ENCODE measurements around the gene MRPS27.

MRPS27 gene

DNA sequence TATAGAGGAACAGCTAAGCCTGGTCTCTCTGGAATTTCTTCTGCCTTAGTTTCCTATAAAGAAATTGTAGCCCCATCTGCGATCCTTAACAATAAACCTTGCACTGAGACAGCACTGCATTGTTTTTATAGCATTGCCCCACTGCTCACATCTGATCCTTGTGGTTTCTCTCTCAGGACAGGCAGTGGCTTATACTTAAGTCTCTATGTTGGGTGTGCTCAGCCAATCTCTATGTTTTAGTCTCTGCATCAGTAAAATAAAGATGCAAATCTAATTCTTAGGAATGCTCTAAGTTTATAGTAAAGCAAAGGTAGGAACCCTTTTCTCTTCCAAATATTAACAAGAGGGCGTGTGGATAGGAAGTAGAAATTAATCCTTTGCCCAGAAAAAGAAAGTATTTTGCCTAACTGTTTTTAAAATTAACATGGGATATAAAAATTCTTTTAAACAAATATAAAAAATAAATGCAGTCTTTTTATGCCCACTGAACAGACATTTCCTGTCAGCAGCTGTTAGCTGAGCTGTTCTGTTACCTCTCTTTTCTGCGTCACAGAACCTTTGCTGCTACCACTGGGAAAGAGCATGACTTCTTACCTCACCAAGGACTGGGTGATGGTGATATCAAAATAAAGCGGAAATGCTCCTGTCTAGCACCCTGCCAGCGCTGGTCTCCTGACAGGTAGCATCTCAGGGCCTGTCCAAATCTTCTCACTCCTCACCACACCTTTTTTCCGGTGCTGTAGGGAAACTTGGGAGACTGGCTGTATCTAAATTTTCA lies 29.5 kb downstream of the MRPS27 start:
- Mint-ChIP-seq H3K27me3 (no peaks in the 10 kb centered on the region), H3K9me3 (no peaks in the 10 kb centered on the region), H3K36me3 (ENCODE audit: low read depth) (peaks cover 52% of the 10 kb centered on the region), H3K27ac (no peak overlapping the region), H3K4me3 (no peak overlapping the region), H3K4me1 (peaks cover 6% of the 10 kb centered on the region)
- DNase-seq (no peak), ATAC-seq (no peak)

DNA sequence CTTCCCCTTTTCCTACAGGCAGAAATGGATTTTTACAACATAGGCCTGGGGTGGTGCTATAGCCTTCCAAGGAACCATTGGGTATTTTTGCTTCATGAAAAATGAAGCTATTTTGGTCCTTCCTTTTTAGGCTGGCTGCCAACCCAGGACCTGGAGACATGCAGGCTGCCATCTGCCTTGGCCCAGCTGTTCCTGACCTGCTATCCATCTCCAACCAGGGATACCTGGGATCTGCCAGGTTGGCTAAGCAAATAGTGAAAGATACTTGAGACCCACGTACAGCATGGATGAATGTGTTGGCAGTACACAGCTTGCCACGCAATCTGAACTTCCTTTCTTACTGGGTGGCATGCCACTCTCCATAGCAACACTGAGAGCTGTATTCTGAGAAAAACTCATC lies 31.1 kb downstream of the MRPS27 start:
- DNase-seq (no peak), ATAC-seq (no peak)
- Mint-ChIP-seq H3K4me3 (no peak overlapping the region), H3K27ac (no peak overlapping the region), H3K27me3 (no peaks in the 10 kb centered on the region), H3K9me3 (no peaks in the 10 kb centered on the region), H3K36me3 (ENCODE audit: low read depth) (peaks cover 48% of the 10 kb centered on the region), H3K4me1 (no peaks in the 10 kb centered on the region)

- Mint-ChIP-seq H3K27me3 (no peaks in the 10 kb centered on the region), H3K36me3 (ENCODE audit: low read depth) (peaks cover 48% of the 10 kb centered on the region), H3K4me3 (no peak overlapping the region), H3K9me3 (no peaks in the 10 kb centered on the region), H3K27ac (no peak overlapping the region), H3K4me1 (peaks cover 1% of the 10 kb centered on the region)
- DNase-seq (no peak), ATAC-seq (no peak)
Measured at GRCh38 chr5:72286798-72287197, 33.2 kb downstream of the MRPS27 start.

DNA sequence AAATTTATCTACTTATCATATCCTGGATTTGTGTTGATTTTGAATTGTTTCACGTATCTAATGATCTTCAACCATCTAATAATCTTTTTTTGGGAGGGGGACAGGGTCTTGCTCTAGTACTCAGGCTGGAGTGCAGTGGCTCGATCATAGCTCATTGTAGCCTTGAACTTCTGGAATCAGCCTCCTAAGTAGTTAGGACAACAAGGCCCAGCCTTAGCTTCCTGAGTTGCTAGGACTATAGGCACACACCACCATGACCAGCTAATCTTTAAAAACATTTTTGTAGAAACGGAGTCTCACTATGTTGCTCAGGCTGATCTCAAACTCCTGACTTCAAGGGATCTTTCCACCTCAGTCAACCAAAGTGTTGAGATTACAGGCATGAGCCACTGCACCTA lies 34.6 kb downstream of the MRPS27 start:
- H3K27me3 Mint-ChIP-seq: no peaks in the 10 kb centered on the region
- peaks cover 53% of the 10 kb centered on the region for H3K36me3 Mint-ChIP-seq (ENCODE audit: low read depth)
- no peak for ATAC-seq
- H3K9me3 Mint-ChIP-seq: no peaks in the 10 kb centered on the region
- H3K27ac Mint-ChIP-seq: no peak overlapping the region
- H3K4me1 Mint-ChIP-seq: peaks cover 1% of the 10 kb centered on the region
- no peak for DNase-seq
- no peak overlapping the region for H3K4me3 Mint-ChIP-seq

GRCh38 chr5:72284559-72285423 lies 35.2 kb downstream of the MRPS27 start:
- H3K27ac Mint-ChIP-seq: no peak overlapping the region
- H3K9me3 Mint-ChIP-seq: no peaks in the 10 kb centered on the region
- H3K4me1 Mint-ChIP-seq: peaks cover 1% of the 10 kb centered on the region
- DNase-seq: no peak
- no peaks in the 10 kb centered on the region for H3K27me3 Mint-ChIP-seq
- H3K36me3 Mint-ChIP-seq (ENCODE audit: low read depth): peaks cover 50% of the 10 kb centered on the region
- no peak overlapping the region for H3K4me3 Mint-ChIP-seq
- no peak for ATAC-seq

- no peaks in the 10 kb centered on the region for H3K9me3 Mint-ChIP-seq
- no peak for ATAC-seq
- DNase-seq: no peak
- peaks cover 3% of the 10 kb centered on the region for H3K4me1 Mint-ChIP-seq
- no peak overlapping the region for H3K4me3 Mint-ChIP-seq
- no peaks in the 10 kb centered on the region for H3K27me3 Mint-ChIP-seq
- peaks cover 53% of the 10 kb centered on the region for H3K36me3 Mint-ChIP-seq (ENCODE audit: low read depth)
- H3K27ac Mint-ChIP-seq: no peak overlapping the region
Measured at GRCh38 chr5:72283358-72283757, 36.7 kb downstream of the MRPS27 start.

- H3K36me3 Mint-ChIP-seq (ENCODE audit: low read depth): peaks cover 54% of the 10 kb centered on the region
- no peaks in the 10 kb centered on the region for H3K27me3 Mint-ChIP-seq
- no peaks in the 10 kb centered on the region for H3K9me3 Mint-ChIP-seq
- ATAC-seq (no peak), DNase-seq (no peak)
- H3K4me1 Mint-ChIP-seq: peaks cover 3% of the 10 kb centered on the region
- H3K4me3 Mint-ChIP-seq: no peak overlapping the region
- H3K27ac Mint-ChIP-seq: no peak overlapping the region
Measured at GRCh38 chr5:72282878-72283277, 37.2 kb downstream of the MRPS27 start.

- no peak for ATAC-seq
- Mint-ChIP-seq H3K27ac (peak overlapping the region; percentile 3), H3K27me3 (no peaks in the 10 kb centered on the region), H3K36me3 (ENCODE audit: low read depth) (peaks cover 60% of the 10 kb centered on the region), H3K4me3 (no peak overlapping the region), H3K9me3 (no peaks in the 10 kb centered on the region), H3K4me1 (peaks cover 3% of the 10 kb centered on the region)
- DNase-seq: no peak
Measured at GRCh38 chr5:72281764-72282499, 38.1 kb downstream of the MRPS27 start.

- Mint-ChIP-seq H3K27ac (no peak overlapping the region), H3K4me1 (peaks cover 3% of the 10 kb centered on the region), H3K4me3 (no peak overlapping the region), H3K9me3 (no peaks in the 10 kb centered on the region), H3K36me3 (ENCODE audit: low read depth) (peaks cover 64% of the 10 kb centered on the region), H3K27me3 (no peaks in the 10 kb centered on the region)
- DNase-seq (no peak), ATAC-seq (no peak)
Measured at GRCh38 chr5:72281430-72281763, 38.6 kb downstream of the MRPS27 start.

DNA sequence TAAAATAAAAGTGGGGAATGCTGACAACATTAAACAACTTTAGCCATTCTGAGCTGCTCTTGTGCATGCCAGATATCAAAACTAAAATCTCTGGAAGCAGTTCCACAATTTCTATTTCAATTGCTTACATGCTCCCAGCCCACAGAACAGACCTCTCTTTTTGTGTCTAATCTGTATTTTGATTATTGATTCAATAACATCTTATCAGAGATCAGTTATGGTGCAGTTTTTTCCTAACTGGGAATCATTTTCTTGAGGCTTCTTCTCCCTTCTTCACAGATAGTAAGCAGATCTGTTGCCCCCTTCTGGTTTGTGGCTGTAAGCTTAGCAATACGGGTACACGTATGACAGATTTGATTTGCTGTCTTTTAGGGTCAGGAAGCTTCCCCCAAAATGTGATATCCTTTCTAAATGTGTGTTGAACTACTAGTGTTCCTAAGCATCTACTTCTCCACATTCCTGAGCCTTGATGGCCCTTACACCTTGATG lies 39.4 kb downstream of the MRPS27 start:
- H3K36me3 Mint-ChIP-seq (ENCODE audit: low read depth): peaks cover 68% of the 10 kb centered on the region
- DNase-seq: no peak
- ATAC-seq: no peak
- H3K4me3 Mint-ChIP-seq: no peak overlapping the region
- H3K9me3 Mint-ChIP-seq: no peaks in the 10 kb centered on the region
- H3K4me1 Mint-ChIP-seq: peaks cover 3% of the 10 kb centered on the region
- H3K27me3 Mint-ChIP-seq: no peaks in the 10 kb centered on the region
- no peak overlapping the region for H3K27ac Mint-ChIP-seq

DNA sequence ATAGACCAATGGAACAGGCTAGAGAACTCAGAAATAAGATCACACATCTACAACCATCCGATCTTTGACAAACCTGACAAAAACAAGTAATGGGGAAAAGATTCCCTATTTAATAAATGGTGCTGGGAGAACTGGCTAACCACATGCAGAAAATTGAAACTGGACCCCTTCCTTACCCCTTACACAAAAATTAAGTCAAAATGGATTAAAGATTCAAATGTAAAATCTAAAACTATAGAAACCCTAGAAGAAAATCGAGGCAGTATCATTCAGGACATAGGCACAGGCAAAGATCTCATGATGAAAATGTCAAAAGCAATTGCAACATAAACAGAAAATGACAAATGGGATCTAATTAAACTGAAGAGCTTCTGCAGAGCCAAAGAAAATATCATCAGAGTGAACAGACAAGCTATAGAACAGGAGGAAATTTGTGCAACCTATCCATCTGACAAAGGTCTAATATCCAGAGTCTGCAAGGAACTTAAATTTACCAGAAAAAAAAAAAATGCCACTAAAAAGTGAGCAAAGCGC lies 43.8 kb downstream of the MRPS27 start:
- Mint-ChIP-seq H3K9me3 (no peaks in the 10 kb centered on the region), H3K27me3 (no peaks in the 10 kb centered on the region), H3K4me1 (peaks cover 1% of the 10 kb centered on the region), H3K4me3 (no peak overlapping the region), H3K27ac (no peak overlapping the region), H3K36me3 (ENCODE audit: low read depth) (peaks cover 48% of the 10 kb centered on the region)
- no peak for ATAC-seq
- no peak for DNase-seq

GRCh38 chr5:72273547-72273946 lies 46.5 kb downstream of the MRPS27 start:
- ATAC-seq: no peak
- H3K9me3 Mint-ChIP-seq: no peaks in the 10 kb centered on the region
- DNase-seq: no peak
- H3K27me3 Mint-ChIP-seq: no peaks in the 10 kb centered on the region
- no peak overlapping the region for H3K27ac Mint-ChIP-seq
- H3K4me1 Mint-ChIP-seq: peaks cover 1% of the 10 kb centered on the region
- no peak overlapping the region for H3K4me3 Mint-ChIP-seq
- H3K36me3 Mint-ChIP-seq (ENCODE audit: low read depth): peaks cover 40% of the 10 kb centered on the region

- DNase-seq (no peak), ATAC-seq (no peak)
- Mint-ChIP-seq H3K9me3 (no peaks in the 10 kb centered on the region), H3K4me3 (no peak overlapping the region), H3K4me1 (no peaks in the 10 kb centered on the region), H3K27me3 (no peaks in the 10 kb centered on the region), H3K36me3 (ENCODE audit: low read depth) (peaks cover 35% of the 10 kb centered on the region), H3K27ac (no peak overlapping the region)
Measured at GRCh38 chr5:72272398-72272797, 47.6 kb downstream of the MRPS27 start.

- ATAC-seq (no peak), DNase-seq (no peak)
- Mint-ChIP-seq H3K4me1 (no peaks in the 10 kb centered on the region), H3K36me3 (ENCODE audit: low read depth) (peaks cover 36% of the 10 kb centered on the region), H3K9me3 (no peaks in the 10 kb centered on the region), H3K27ac (no peak overlapping the region), H3K4me3 (no peak overlapping the region), H3K27me3 (no peaks in the 10 kb centered on the region)
Measured at GRCh38 chr5:72271702-72272101, 48.3 kb downstream of the MRPS27 start.
